DOHH2 (cell line): ENCODE measurements around the gene RBM23.

Source experiments
- CTCF ChIP-seq: fragments of 200-600 bp; sonication (generic); IDR thresholded peaks from one replicate; pipeline ENCODE4 v1.5.1; 2014; ENCODE audit warnings: antibody characterized with exemption, mild to moderate bottlenecking, low read depth, low read length; ENCODE audit not compliant: poor library complexity, severe bottlenecking
- EZH2phosphoT487 ChIP-seq: fragments of 200-600 bp; sonication (generic); IDR thresholded peaks from 2 replicates; pipeline ENCODE4 v1.6.1; 2017; ENCODE audit warnings: borderline replicate concordance, mild to moderate bottlenecking, antibody characterized with exemption, low read length, moderate library complexity, mixed read lengths

- TF ChIP-seq CTCF = no peak
- no peak for TF ChIP-seq EZH2phosphoT487
These were observed 16.2 kb upstream of the RBM23 start for GRCh38 chr14:22935156-22935555.
